ENCODE data around the gene EIF1B.

The EIF1B gene

DNA sequence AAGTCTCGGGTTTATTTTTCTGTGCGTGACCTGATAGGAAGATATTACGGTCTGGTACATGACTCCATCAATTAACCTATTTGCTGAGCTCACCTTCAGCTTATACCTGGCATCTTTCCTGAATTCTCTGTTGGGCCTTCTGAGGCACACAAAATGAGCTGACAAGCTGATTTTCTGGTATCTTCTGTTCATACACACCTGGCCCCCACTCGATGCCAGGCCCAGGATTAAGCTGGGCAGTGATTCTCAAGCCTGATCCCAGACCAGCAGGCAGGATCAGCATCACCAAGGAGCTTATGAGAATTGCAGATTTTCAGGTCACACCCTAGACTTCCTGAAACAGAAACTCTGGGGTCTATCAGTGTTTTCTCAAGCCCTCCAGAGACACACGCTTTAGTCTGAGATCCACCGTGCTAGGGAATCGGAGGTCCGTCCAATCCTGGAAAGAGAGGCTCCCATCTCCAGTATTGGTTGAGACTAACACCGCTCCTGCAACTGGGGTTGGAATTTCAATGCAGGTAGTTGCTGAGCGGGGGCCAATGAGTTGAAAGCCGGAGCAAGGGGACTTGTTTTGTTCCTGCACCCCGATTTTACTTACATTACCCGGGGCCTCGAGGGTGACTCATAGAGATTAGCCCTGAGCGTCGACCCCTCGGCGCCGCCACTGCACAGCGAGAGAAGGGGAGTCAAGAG lies 636 bp upstream of the EIF1B start:
- DNase-seq = peak in 3 of 51 donors; percentile 41 to 44 (median 42)

DNA sequence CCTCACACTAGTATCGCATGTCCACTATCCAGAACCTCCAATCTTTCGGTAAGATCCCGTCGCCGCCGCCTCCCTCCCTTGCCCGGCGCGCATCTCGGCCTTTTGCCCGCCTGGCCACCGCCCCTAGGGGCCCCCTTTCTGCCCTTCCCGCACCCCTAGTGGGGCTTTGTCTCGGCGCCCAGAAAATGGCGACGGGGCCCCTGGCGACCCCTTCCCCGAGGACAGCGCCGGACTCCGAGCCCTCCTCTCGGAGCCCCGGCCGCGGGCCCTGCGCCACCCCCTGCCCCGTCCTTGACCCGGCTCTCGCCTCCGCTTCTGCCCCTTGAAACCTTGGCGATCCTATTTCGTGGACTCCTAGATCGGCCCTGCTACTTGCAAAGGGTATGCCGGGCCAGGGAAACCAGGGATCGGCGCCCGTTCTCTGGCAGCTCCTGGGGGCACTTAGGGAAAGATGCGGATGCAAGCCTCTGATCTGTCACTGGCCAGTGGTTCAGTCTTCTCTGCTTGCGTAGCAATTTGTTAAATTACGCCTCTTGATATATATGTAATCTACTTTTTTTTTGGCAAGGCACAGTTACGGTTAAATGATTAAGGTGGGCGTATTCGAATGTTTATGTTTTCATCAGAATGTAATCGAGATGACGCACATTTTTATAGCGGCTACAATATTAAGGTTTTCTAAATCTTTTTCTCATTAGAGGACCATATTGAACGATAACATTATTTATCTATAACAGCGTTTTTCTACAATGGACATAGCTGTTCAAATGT lies 603 bp downstream of the EIF1B start:
- DNase-seq = peak in 34 of 51 donors; percentile 27 to 78 (median 54)

DNA sequence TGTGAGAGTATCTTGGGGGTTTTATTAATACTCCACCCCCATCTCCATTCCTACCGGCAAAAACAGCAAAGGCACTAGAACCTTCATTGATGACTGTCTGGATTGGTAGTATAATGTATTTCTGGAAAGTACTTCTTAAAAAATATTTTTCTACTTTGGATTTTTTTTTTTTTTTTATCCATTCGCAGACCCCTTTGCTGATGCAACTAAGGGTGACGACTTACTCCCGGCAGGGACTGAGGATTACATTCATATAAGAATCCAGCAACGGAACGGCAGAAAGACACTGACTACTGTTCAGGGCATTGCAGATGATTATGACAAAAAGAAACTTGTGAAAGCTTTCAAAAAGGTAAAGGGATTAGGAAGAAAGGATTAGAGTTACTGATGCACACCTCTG lies 1.2 kb downstream of the EIF1B start:
- DNase-seq = peak in 1 of 51 donors; percentile 55

- DNase-seq = no peak
Measured at GRCh38 chr3:40312661-40313226, 3.2 kb downstream of the EIF1B start.

- DNase-seq = no peak
Measured at GRCh38 chr3:40313975-40314860, 4.7 kb downstream of the EIF1B start.

- peak in 15 of 51 donors; percentile 3 to 57 (median 20) for DNase-seq
Measured at GRCh38 chr3:40317061-40317855, 7.8 kb downstream of the EIF1B start.

DNA sequence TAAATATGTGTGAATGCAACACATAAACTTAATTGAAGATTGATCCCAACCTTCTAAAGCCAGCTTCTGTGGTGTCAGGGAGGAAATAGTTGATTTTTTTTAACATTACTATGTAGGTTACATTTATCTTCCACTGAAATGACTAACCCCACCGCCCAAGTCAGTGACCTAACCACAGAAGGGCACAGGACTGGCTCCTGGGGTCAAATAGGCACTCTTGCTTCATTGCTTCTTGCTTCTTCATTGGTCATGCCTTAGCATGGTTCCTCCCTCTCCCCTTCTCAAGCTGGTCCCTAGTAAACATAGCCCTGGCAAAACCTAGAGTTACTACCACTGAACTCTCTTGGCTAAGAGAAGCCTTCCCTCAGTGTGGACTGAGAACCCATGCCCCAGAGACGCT lies 12.3 kb downstream of the EIF1B start:
- no peak for DNase-seq

- no peak for DNase-seq
Measured at GRCh38 chr3:40323946-40324345, 14.4 kb downstream of the EIF1B start.

DNA sequence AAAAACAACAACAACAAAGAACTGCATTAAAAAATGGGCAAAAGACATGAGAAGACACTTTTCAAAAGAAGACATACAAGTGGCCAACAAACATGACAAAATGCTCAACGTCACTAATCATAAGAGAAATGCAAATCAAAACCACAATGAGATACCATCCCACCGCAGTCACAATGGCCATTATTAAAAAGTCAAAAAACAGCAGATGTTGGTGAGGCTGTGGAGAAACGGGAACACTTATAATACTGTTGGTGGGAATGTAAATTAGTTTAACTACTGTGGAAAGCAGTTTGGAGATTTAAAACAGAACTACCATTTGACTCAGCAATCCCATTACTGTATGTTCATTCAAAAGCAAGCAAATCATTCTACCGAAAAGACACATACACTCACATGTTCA lies 15.1 kb downstream of the EIF1B start:
- DNase-seq = no peak

DNA sequence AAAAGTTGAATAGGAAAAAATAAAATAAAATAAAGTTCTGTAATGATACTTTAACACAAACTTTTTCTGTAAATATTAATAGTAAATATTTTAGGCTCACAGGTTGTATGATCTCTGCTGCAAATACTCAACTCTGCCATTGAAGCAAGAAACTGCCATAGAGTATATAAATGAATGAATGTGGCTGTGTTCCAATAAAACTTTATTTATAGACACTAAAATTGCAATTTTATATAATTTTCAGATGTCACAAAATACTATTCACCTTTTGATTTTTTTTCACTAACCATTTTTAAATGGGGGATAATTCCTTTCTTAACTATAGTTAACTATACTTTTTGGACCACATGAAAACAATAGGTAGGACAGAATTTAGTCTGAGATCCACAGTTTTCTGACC lies 16.0 kb downstream of the EIF1B start:
- DNase-seq = no peak

- DNase-seq = no peak
Measured at GRCh38 chr3:40328374-40328773, 18.9 kb downstream of the EIF1B start.

DNA sequence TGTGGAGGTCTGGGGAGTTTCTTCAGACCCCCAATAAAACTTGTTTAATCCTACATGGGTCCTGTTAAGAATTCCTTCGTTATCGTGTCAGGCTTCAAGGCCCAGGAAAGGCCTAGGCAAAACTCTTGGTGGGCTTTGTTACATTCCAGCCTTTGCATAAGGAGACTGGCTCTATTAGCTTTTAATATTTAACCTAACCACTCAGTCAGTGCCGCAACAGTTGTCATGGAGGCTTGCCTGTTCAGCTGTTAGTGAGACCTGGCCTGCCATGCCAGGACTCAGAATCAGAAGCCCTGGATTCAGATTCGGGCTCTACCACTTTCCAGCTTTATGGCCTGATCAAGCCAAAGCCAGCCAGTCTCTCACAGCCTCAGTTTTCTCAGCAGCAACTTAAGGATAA lies 19.6 kb downstream of the EIF1B start:
- DNase-seq = no peak

DNA sequence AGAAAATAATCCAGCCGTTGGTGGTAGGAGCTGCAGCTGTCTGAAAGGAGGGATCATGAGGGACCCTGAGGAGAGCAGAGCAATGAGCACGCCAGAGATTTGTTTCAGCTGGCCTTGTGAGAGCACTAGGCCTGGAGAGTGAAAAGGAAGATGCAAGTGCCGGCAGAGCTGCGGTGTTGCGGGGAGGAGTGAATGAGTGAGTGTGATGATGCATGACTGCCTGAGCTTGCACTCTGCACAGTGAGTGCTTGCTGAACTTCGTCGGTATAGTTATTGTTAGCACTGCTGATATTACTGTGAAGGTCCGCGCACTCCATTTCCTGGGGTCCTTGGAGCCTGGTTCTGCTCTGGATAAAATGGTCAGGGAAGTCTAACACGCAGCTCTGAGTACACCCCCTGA lies 23.2 kb downstream of the EIF1B start:
- DNase-seq = no peak

DNA sequence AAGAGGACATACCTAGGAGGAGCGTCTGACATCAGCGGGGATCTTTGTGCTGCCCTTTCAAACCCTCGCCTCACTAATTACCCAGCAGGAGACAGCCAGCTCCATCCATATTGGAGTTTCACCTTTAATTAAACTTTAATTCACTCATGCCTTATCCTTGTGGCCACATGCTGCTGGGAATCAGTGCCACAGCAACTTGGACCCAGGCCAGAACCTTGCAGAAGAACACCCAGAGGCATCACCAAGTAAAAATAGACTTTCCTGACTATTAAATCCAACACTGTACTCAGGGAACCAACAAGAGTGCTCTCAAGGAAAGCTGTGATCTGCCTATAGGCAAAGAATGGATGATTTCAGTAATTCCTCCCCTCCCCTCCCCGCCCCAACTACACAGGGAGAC lies 23.9 kb downstream of the EIF1B start:
- no peak for DNase-seq

GRCh38 chr3:40333852-40334251 lies 24.3 kb downstream of the EIF1B start:
- DNase-seq = no peak

GRCh38 chr3:40336101-40336500 lies 26.6 kb downstream of the EIF1B start:
- no peak for DNase-seq

GRCh38 chr3:40336511-40337135 lies 27.1 kb downstream of the EIF1B start:
- no peak for DNase-seq

- DNase-seq = no peak
Measured at GRCh38 chr3:40337136-40338108, 27.9 kb downstream of the EIF1B start.

- DNase-seq = no peak
Measured at GRCh38 chr3:40339871-40340270, 30.4 kb downstream of the EIF1B start.
